DMS79 (cell line): ENCODE measurements around the gene ZCCHC24.

ENCODE experiments used
- DNase-seq: peaks from one replicate; lab custom pipeline; 2025; lab: John Stamatoyannopoulos, UW

ZCCHC24 gene

DNA sequence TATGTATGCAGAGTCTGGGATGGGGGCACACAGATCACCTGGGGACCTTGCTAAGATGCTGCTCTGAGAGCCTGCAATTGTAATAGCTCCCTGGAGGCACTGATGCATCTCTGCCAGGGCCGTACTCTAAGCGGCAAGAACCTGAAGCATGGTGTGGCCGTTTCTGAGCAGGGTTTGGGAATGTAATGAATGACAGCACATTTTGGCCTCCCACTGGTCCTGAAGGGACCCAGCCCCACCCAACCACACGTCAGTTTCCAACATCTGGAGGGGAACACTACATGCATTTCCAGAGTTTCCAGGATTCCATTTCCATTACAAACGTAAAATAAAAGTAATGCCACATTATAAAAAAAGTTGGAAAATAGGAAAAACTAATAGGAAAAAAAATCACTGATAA is 14.0 kb downstream of the ZCCHC24 start:
- no peak for DNase-seq

- no peak for DNase-seq
These were observed 14.5 kb downstream of the ZCCHC24 start for GRCh38 chr10:79430936-79431335.

- no peak for DNase-seq
These were observed 15.0 kb downstream of the ZCCHC24 start for GRCh38 chr10:79430325-79430905.

- no peak for DNase-seq
These were observed 15.7 kb downstream of the ZCCHC24 start for GRCh38 chr10:79429751-79430150.

DNA sequence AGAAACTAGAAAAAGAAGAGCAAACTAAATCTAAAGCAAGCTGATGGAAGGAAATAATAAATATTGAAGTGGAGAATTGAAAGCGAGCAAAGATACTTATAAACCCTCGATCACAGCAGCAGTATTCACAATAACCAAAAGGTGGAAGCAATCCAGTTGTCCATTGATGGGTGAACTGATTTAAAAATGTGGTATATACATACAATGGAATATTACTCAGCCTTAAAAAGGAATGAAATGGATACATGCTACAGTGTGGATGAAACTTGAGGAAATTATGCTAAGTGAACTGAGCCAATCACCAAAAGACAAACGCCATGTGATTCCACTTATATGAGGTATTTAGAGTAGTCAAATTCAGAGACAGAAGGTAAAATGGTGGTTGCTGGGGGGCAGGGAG is 17.5 kb downstream of the ZCCHC24 start:
- no peak for DNase-seq

GRCh38 chr10:79425074-79425532 is 20.3 kb downstream of the ZCCHC24 start:
- DNase-seq, result no peak

- DNase-seq, result no peak
These were observed 21.0 kb downstream of the ZCCHC24 start for GRCh38 chr10:79424221-79425073.

- DNase-seq, result no peak
These were observed 23.1 kb downstream of the ZCCHC24 start for GRCh38 chr10:79422178-79422892.

- DNase-seq, result no peak
These were observed 24.3 kb downstream of the ZCCHC24 start for GRCh38 chr10:79420974-79421688.

DNA sequence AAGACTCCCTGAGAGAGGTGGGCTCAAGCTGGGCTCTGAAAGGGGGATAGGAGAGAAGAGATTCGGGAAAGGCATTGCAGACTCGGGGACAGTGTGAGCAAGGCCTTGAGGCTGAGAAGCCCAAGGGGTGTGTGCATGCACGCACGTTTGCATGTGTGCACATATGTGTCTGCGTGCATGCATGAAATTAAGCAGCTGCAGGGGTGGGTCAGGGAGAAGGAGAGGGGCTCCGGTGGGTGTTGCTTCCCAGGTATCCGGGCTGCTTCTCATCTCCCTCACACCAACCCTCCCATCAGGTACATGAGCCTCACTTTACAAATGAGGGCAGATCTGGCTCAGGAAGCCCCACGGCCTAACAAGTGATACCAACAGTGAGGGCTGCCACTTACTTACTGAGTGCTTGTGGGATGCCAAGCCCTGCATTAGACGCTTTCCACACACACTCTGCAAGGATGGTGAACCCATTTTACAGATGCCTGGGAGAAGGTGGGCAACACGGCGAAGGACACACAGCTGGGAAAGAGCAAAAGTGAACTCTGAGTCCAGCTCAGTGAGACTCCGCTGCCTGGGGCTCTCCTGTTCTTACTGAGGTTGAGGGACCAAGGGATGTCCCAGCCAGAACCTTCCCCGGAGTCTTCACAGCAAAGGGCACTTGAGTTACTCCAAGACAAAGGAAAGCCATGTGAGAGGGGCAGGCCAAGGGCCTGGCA is 26.4 kb downstream of the ZCCHC24 start:
- DNase-seq, result no peak

DNA sequence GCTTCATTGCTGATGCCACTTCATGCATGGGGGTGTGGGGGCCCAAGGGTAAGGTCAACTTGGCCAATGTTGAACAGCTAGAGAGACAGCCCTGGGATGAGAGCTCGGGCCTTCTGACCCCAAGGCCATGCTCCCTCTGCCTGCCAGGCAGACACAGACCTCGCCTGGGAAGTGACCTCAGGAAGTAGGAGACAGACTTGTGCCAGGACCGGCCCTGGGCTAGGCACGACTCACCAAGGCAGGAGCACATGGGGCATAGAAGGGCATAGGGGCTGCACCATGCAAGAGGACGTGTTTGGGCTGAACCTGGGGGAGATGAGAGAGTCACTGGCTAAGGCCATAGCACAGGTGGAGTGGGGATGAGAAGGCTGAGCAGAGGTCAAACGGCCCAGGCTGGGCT is 27.1 kb downstream of the ZCCHC24 start:
- DNase-seq, result no peak

GRCh38 chr10:79417731-79418130 is 27.7 kb downstream of the ZCCHC24 start:
- DNase-seq, result no peak

DNA sequence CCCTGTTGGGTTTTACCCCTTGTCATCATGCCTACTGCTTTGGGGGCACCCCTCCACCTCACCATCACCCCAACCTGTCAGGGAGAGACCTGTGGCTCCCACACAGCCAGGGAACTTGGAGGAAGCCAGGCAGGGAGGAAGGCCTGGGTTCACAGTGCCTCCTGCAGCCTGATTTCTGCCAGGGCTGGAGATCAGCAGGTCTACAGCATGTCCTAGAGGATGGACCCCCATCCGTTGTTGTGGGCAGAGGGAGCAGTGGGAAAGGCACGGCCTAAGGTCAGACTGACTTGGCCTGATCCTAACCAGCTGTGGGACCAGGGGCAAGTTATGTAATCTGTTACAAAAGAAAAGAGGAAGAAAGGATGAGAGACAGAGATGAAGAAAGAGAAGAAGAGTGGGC is 28.2 kb downstream of the ZCCHC24 start:
- DNase-seq, result no peak

- DNase-seq, result no peak
These were observed 28.7 kb downstream of the ZCCHC24 start for GRCh38 chr10:79416578-79417255.

DNA sequence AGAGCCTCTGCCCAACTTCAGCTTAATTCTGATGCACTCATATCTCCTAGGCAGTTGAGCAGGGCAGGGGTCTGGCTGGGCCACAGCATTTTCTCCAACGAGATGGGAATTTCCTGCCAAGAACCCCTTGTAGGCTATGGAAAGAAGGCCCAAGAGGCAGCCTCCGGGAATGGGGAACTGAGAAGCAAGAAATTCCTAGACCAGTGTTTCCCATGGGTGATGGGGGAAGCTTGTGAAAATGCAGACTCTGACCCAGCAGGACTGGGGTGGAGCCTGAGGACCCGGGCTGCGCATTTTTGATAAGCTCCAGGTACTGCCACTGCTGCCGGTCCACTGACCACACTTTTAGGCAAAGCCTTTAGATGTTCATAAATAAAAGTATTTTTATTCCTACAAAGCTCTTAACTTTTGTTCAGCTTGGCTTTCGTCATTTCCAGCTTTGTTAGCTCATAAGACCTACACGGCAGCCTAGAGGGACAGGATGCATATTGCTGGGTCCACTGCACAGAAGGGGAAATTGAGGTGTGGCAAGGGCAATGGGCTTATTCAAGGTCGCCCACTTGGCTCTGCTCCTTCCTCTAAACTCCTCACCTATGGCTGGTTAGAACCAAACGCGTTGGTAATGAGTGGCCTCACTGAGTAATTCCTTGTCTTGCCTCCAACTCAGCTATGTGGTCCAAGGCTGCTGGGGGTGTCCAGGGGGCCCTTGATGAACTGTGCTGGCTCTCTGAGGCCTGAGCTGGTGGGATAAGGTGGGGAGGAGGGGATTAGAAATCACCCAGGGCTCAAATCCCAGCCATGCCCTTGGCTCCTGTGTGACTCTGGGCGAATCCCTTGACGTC is 29.5 kb downstream of the ZCCHC24 start:
- DNase-seq, result no peak

GRCh38 chr10:79414714-79415113 is 30.7 kb downstream of the ZCCHC24 start:
- no peak for DNase-seq

GRCh38 chr10:79413196-79413595 is 32.2 kb downstream of the ZCCHC24 start:
- no peak for DNase-seq

- no peak for DNase-seq
These were observed 32.9 kb downstream of the ZCCHC24 start for GRCh38 chr10:79412516-79412915.

- DNase-seq, result no peak
These were observed 33.6 kb downstream of the ZCCHC24 start for GRCh38 chr10:79411546-79412495.
